ENCODE results near the gene BPIFB2. TPM values are rescaled to one million over a fixed set of nuclear protein-coding genes. Genes with fewer than 3 reads are reported as not detected.

Gene BPIFB2
- total and polyA plus RNA-seq, 10 of the 15 experiments (the other 5 are each of a cell fraction or from before 2014, with no cell fraction given) = not detected

DNA sequence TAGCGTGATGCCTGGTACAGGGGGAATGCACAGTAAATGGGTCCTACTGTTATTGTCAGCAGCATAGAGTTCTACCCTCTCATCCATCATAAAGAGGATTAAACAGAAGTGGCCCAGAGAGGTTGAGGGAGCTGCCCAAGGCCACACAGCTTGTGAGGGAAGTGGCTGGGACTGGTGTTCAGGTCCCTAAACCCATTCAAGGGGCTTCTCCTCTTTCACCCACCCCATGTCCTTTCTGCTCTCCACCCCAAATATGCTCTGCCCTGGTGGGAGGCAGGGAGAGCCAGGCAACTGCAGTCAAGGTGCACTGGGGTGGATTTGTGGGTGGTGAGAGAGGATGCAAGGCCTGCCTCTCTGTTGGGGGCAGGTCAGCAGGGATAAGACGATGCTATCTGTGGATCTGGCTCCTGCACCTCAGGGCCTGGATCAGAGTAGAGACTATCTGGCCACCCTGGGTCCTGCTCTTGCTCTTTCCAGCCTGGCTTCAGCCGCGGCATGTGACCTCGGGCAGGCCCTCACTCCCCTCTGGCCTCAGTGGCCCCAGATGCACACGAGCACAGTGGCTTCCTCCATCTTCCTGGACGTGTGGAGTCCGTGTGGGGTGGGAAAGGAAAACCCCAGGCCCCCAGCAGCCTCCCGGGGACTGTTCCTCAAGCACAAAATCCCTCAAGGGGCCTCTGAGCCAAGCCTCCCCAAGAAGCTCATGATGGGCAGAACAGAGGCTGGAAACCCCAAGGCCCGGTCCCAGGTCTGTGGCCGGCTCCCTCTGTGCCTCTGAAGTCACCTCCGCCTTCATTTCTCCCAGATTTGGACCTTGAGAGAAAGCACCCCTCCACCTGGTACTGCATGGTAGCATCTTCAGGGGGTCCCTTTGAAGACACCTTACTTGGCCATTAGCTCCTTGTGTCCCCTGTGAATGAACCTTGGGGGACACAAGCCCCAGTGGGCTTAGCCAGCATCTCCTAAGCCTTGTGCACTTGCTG, 20.6 kb downstream of the BPIFB2 start:
- H3K9ac ChIP-seq (ENCODE audit: control insufficient read depth, insufficient read depth, low read length) = no peak overlapping the region
- no peaks in the 10 kb centered on the region for H3K9me3 ChIP-seq (replicated peaks; ENCODE audit: control insufficient read depth, insufficient read depth, low read length)
- FAIRE-seq (no peak), ATAC-seq (no peak), DNase-seq (ENCODE audit: low read depth, low spot score) (no peak)
- peaks cover 0 to 1% of the 10 kb centered on the region in 2 experiments; a peak in 1 of 4 replicates for H3K27me3 ChIP-seq (replicated peaks in 1 of 2; ENCODE audit: control insufficient read depth in 2 of 2, insufficient read depth in 2 of 2, low read length in 1 of 2)
- in situ Hi-C loops (cut with MboI) = no loop called here
- RAD21 ChIA-PET (ENCODE audit: unreplicated experiment) = no interaction called here
- CTCF ChIA-PET = no interaction called here
- 19% methylated on average over 12 of the region's 12 CpGs for WGBS (ENCODE audit: insufficient coverage, insufficient replicate concordance, low lambda C conversion rate, missing lambda C conversion rate)
- no peak overlapping the region for H3K27ac ChIP-seq (ENCODE audit: control insufficient read depth, insufficient read depth)
- no peaks in the 10 kb centered on the region for H3K36me3 ChIP-seq (ENCODE audit: control insufficient read depth in 2 of 2, insufficient read depth in 2 of 2, low read length in 1 of 2)
- intact Hi-C loops (cut with micrococcal nuclease; ENCODE audit: unreplicated experiment) = no loop called here
- H4K20me1 ChIP-seq (ENCODE audit: control insufficient read depth, insufficient read depth) = no peaks in the 10 kb centered on the region
- POLR2A ChIA-PET = no interaction called here
- no peaks in the 10 kb centered on the region for H3K4me1 ChIP-seq (ENCODE audit: control insufficient read depth, insufficient read depth, low read length)
- H3K4me3 ChIP-seq = no peak overlapping the region
- BruUV-seq (replicated peaks) = no TSS peak
- H3K4me2 ChIP-seq (ENCODE audit: control insufficient read depth, insufficient read depth) = no peak overlapping the region
- no peaks in the 10 kb centered on the region for H3K79me2 ChIP-seq (ENCODE audit: control insufficient read depth, insufficient read depth, low read length)
- H2AFZ ChIP-seq (ENCODE audit: control insufficient read depth, low read depth, low read length) = no peak overlapping the region
- SMC1A ChIA-PET (ENCODE audit: uncharacterized antibody, unreplicated experiment) = no interaction called here
- TF ChIP-seq MEF2B (IDR thresholded peaks at IDR 0.05; ENCODE audit: partially characterized antibody, poor library complexity, severe bottlenecking) (no peak), RAD51 (IDR thresholded peaks at IDR 0.05) (no peak), CBX3 (IDR thresholded peaks at IDR 0.05; ENCODE audit: borderline replicate concordance, low read depth) (no peak), HDAC2 (IDR thresholded peaks at IDR 0.05) (no peak), ZNF274 (IDR thresholded peaks at IDR 0.05; ENCODE audit: insufficient read depth, insufficient read length) (no peak), TCF12 (IDR thresholded peaks at IDR 0.05; ENCODE audit: low read depth, low read length) (no peak), ZNF384 (IDR thresholded peaks at IDR 0.05; ENCODE audit: borderline replicate concordance, low read depth, low read length) (no peak), BHLHE40 (IDR thresholded peaks at IDR 0.05; ENCODE audit: borderline replicate concordance in 1 of 2, low read depth in 2 of 2, low read length in 1 of 2) (no peak), GABPA (IDR thresholded peaks at IDR 0.05; ENCODE audit: low read depth) (no peak), SREBF1 (IDR thresholded peaks at IDR 0.05; ENCODE audit: low read length) (no peak)
- TF ChIP-seq, protein P1, sequence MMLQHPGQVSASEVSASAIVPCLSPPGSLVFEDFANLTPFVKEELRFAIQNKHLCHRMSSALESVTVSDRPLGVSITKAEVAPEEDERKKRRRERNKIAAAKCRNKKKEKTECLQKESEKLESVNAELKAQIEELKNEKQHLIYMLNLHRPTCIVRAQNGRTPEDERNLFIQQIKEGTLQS (IDR thresholded peaks at IDR 0.05; ENCODE audit: borderline replicate concordance, extremely low read depth, low read depth, low read length) = no peak
- TF ChIP-seq, protein P2, sequence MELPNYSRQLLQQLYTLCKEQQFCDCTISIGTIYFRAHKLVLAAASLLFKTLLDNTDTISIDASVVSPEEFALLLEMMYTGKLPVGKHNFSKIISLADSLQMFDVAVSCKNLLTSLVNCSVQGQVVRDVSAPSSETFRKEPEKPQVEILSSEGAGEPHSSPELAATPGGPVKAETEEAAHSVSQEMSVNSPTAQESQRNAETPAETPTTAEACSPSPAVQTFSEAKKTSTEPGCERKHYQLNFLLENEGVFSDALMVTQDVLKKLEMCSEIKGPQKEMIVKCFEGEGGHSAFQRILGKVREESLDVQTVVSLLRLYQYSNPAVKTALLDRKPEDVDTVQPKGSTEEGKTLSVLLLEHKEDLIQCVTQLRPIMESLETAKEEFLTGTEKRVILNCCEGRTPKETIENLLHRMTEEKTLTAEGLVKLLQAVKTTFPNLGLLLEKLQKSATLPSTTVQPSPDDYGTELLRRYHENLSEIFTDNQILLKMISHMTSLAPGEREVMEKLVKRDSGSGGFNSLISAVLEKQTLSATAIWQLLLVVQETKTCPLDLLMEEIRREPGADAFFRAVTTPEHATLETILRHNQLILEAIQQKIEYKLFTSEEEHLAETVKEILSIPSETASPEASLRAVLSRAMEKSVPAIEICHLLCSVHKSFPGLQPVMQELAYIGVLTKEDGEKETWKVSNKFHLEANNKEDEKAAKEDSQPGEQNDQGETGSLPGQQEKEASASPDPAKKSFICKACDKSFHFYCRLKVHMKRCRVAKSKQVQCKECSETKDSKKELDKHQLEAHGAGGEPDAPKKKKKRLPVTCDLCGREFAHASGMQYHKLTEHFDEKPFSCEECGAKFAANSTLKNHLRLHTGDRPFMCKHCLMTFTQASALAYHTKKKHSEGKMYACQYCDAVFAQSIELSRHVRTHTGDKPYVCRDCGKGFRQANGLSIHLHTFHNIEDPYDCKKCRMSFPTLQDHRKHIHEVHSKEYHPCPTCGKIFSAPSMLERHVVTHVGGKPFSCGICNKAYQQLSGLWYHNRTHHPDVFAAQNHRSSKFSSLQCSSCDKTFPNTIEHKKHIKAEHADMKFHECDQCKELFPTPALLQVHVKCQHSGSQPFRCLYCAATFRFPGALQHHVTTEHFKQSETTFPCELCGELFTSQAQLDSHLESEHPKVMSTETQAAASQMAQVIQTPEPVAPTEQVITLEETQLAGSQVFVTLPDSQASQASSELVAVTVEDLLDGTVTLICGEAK (IDR thresholded peaks at IDR 0.05; ENCODE audit: borderline replicate concordance) = no peak
- TF ChIP-seq, protein P3, sequence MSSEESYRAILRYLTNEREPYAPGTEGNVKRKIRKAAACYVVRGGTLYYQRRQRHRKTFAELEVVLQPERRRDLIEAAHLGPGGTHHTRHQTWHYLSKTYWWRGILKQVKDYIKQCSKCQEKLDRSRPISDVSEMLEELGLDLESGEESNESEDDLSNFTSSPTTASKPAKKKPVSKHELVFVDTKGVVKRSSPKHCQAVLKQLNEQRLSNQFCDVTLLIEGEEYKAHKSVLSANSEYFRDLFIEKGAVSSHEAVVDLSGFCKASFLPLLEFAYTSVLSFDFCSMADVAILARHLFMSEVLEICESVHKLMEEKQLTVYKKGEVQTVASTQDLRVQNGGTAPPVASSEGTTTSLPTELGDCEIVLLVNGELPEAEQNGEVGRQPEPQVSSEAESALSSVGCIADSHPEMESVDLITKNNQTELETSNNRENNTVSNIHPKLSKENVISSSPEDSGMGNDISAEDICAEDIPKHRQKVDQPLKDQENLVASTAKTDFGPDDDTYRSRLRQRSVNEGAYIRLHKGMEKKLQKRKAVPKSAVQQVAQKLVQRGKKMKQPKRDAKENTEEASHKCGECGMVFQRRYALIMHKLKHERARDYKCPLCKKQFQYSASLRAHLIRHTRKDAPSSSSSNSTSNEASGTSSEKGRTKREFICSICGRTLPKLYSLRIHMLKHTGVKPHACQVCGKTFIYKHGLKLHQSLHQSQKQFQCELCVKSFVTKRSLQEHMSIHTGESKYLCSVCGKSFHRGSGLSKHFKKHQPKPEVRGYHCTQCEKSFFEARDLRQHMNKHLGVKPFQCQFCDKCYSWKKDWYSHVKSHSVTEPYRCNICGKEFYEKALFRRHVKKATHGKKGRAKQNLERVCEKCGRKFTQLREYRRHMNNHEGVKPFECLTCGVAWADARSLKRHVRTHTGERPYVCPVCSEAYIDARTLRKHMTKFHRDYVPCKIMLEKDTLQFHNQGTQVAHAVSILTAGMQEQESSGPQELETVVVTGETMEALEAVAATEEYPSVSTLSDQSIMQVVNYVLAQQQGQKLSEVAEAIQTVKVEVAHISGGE (CRISPR knock-in tag; IDR thresholded peaks at IDR 0.05) = no peak
- TF ChIP-seq, protein P4, sequence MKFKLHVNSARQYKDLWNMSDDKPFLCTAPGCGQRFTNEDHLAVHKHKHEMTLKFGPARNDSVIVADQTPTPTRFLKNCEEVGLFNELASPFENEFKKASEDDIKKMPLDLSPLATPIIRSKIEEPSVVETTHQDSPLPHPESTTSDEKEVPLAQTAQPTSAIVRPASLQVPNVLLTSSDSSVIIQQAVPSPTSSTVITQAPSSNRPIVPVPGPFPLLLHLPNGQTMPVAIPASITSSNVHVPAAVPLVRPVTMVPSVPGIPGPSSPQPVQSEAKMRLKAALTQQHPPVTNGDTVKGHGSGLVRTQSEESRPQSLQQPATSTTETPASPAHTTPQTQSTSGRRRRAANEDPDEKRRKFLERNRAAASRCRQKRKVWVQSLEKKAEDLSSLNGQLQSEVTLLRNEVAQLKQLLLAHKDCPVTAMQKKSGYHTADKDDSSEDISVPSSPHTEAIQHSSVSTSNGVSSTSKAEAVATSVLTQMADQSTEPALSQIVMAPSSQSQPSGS (IDR thresholded peaks at IDR 0.05; ENCODE audit: low read length) = no peak

All from GM12878 (cell line).